Measurements from ENCODE around the gene RUBCNL. TPM values are rescaled to one million over a fixed set of nuclear protein-coding genes. Genes with fewer than 3 reads are reported as not detected.

Gene RUBCNL
- total RNA-seq, 4 donors from 2014 or later, result 0.94 to 12.7 (median 5.5) TPM

DNA sequence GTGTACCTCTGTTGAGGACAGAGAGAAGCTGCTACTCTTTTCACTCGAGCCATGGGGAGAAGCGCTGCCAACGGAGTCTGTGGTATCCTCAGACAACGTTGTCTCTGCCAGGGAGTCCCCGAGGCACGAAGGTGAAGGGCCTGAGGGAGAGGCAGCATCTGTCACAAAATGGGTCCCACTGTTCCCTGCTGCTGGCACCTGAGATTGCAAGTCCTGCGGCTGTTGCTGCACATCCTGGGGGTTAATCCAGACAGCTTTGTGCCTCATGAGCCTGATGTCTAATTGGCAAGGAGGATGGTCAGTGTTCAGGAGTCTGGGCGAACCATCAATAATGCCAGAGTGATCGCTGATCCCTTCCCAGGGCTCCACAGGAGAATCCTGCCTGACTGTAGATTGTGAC, 15.0 kb downstream of the RUBCNL start:
- TF ChIP-seq, protein P1, sequence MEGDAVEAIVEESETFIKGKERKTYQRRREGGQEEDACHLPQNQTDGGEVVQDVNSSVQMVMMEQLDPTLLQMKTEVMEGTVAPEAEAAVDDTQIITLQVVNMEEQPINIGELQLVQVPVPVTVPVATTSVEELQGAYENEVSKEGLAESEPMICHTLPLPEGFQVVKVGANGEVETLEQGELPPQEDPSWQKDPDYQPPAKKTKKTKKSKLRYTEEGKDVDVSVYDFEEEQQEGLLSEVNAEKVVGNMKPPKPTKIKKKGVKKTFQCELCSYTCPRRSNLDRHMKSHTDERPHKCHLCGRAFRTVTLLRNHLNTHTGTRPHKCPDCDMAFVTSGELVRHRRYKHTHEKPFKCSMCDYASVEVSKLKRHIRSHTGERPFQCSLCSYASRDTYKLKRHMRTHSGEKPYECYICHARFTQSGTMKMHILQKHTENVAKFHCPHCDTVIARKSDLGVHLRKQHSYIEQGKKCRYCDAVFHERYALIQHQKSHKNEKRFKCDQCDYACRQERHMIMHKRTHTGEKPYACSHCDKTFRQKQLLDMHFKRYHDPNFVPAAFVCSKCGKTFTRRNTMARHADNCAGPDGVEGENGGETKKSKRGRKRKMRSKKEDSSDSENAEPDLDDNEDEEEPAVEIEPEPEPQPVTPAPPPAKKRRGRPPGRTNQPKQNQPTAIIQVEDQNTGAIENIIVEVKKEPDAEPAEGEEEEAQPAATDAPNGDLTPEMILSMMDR (IDR thresholded peaks at IDR 0.05; ENCODE audit: low read depth), result no peak

DNA sequence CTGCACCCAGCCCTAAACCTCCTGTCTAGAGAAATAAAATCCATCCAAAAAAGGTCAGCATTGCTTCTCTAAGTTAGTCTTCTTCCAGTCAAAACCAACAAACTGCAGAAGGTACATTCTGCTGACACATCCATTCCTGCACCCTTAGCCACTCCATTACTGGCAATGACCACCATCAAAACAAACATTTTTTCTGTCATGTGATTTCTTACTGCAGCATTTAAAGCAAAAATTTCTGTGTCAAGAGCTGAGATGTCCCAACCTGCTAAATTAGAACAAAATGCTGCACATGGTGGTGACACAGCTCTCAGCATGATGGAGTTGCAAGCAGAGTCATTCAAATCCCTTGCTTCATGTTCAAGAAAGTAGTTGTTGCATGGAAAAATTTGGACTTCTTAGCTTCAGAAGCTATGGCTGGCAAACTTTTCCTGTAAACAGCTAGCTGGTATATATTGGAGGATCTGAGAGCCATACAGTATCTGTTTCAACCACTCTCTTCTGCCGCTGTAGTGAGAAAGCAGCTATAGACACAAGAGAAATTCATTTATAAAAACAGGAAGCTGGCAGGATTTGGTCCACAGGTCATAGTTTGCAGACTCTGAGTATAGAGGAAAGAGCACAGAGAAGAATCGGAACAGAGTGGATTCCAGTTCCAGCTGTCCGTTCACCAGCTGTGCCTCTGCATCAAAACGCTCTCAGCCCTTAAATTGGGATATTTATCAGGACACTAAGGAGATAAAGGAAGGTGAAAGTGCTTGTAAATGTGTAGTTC, 17.4 kb downstream of the RUBCNL start:
- TF ChIP-seq, protein P1 (IDR thresholded peaks at IDR 0.05; ENCODE audit: low read depth), result no peak

DNA sequence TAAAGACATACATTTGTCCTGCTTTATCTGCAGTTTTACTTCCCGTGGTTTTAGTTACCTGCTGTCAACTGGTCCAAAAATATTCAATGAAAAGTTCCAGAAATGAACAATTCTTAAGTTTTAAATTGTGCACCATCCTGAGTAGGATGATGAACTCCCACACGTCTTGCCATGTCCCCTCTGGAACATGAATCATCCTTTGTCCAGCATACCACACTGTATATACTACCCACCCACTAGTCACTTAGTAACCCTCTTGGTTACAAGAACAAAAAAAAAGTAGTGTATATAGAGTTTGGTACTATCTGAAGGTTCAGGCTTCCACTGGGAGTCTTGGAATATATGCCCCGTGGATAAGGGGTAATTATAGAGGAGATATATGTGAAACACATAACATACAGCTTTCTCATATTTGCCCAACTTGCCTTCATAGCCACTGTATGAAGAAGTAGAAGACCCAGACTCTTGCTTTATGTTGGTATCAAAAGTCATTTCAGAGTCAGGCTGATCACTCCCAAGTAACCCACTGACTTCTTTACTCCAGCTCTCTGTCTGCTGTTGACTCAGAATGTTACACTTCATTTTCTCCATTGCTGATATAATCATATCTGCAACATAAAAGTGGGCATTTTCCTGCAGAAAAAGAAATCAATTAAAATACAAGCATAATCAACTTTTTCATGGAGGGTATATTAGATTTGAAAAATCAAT, 19.3 kb downstream of the RUBCNL start:
- TF ChIP-seq, protein P1 (IDR thresholded peaks at IDR 0.05; ENCODE audit: low read depth), result no peak

DNA sequence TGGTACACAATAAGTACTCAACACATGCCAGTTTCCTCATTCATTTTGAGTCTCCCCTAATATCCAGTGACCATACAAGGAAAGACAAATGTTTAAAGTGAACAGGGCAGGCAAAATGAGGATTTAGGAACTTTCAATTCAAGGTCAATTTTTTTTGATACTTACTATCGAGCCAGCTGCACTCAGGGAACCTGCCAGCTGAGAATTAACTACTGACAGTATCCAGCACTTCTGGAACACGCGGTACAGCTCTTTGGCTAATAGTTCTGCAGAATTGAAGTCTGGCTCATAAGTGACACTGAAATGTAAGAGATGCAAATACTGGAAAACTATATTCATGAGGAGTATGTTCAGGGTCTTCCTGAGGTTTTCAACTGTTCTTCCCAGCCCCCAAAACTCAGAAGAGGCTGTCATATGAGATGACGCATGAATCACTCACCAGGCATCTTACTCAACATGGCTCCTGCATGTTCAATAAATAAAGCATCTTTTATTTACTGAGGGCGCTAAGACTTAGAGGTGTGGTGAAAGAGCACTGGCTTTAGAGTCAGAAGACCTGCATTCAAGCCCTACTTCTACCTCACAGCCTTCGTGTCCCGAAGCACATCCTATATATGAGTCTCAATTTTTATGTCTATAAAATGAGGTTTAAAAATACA, 25.6 kb downstream of the RUBCNL start:
- TF ChIP-seq, protein P1 (IDR thresholded peaks at IDR 0.05; ENCODE audit: low read depth), result no peak

DNA sequence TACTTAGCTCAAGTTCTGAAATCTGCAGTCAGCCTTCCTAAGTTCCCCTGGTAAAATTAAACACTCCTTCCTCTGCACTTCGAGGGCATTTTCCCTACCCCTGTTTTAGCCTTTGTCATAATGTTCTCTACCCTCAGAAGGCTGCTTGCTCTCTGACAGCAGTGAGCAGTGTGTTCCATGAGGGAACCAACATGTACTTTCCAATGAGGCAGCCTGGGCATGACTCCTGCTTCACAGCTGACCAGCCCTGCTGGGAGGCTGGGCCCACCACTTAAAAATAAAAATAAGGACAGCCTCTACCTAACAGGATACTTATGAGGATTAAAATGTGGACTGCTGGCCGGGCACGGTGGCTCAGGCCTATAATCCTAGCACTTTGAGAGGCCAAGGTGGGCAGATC, 26.4 kb downstream of the RUBCNL start:
- TF ChIP-seq, protein P1 (IDR thresholded peaks at IDR 0.05; ENCODE audit: low read depth), result no peak

DNA sequence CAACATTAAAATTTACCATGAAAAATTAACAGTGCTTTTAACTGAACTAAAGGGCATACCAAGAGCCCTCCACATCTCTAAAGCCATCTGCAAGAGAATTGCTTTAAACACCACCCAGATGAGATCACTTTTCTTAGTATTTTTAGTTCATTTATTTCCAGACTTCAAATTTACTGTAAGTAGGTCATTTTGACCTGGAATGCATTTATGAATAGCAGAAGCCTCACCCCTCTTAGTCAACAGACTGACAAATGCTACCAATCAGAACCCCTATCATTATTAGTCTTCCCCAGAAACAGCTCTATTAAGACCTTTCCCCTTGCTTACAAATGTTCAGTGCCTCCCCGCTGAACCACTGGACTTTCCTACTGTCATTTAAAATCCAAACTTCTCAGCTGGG, 27.3 kb downstream of the RUBCNL start:
- TF ChIP-seq, protein P1 (IDR thresholded peaks at IDR 0.05; ENCODE audit: low read depth), result no peak
